Esophagus squamous epithelium (tissue), 5 donors: ENCODE results near the gene FGD4. TPM values are rescaled to one million over a fixed set of nuclear protein-coding genes. Genes with fewer than 3 reads are reported as not detected.

ENCODE experiments used
- DNase-seq: peaks from one replicate; lab custom pipeline; 2025; lab: John Stamatoyannopoulos, UW
- H3K27ac ChIP-seq, 4 donors: fragments of 200-600 bp; sonication (generic); one replicate each; pipeline ENCODE4 v1.5.1; 2016 to 2019; ENCODE audit warnings: mild to moderate bottlenecking in 1 of 4
- H3K27me3 ChIP-seq, 4 donors: fragments of 200-600 bp; sonication (generic); 1 replicate in 3 of 4; 2 replicates in 1 of 4; pipeline versions ENCODE4 v1.5.1 to v1.6.0; 2017 to 2021; ENCODE audit warnings: antibody characterized with exemption in 1 of 4
- H3K36me3 ChIP-seq, 3 donors: fragments of 200-600 bp; sonication (generic); one replicate each; pipeline ENCODE4 v1.5.1; 2016 to 2019
- H3K4me1 ChIP-seq, 3 donors: fragments of 200-600 bp; sonication (generic); one replicate each; pipeline ENCODE4 v1.5.1; 2017 to 2019
- H3K4me3 ChIP-seq, 4 donors: fragments of 200-600 bp; sonication (generic); 1 replicate in 3 of 4; 2 replicates in 1 of 4; pipeline ENCODE4 v1.5.1; 2016 to 2019; ENCODE audit warnings: mild to moderate bottlenecking in 2 of 4, moderate library complexity in 1 of 4
- H3K9me3 ChIP-seq, 3 donors: fragments of 200-600 bp; sonication (generic); one replicate each; pipeline ENCODE4 v1.5.1; 2016 to 2019
- POLR2A ChIP-seq, 4 donors: fragments of 450-650 bp; IDR thresholded peaks; one replicate each; pipeline ENCODE4 v1.6.1; 2017; ENCODE audit warnings: antibody characterized with exemption in 4 of 4, mild to moderate bottlenecking in 4 of 4, moderate library complexity in 3 of 4
- WGBS, 2 donors: methylation state at CpG; one replicate each; pipeline ENCODE4 v1.1.5; 2018; 5-methylcytosine and 5-hydroxymethylcytosine counted together
- intact Hi-C: fragments of 100-400 bp; cut with DNase I; formaldehyde crosslinking; loops from one replicate; pipeline ENCODE4 v1.15.0; 2022
- total RNA-seq, 4 donors: library from RNA; depleted of rRNA; stranded (reverse); fragments of >200 nt; gene quantifications; one replicate each; pipeline ENCODE4 v1.1.0, GENCODE V29; 2016
- TF ChIP-seq, protein P1 (sequence below), 6 experiments: fragments of 450-650 bp in 4 of 6; fragments of 200-600 bp in 2 of 6; sonication (generic) in 2 of 6; IDR thresholded peaks; one replicate each; pipeline ENCODE4 v1.5.1; 2016 to 2019; ENCODE audit warnings: antibody characterized with exemption in 6 of 6, mild to moderate bottlenecking in 4 of 6, moderate library complexity in 4 of 6
- donor health status: DM: yes; HTN: yes; CAD: no.

The FGD4 gene
- total RNA-seq, 4 donors from 2014 or later: 17.0 to 49.8 (median 25.6) TPM

DNA sequence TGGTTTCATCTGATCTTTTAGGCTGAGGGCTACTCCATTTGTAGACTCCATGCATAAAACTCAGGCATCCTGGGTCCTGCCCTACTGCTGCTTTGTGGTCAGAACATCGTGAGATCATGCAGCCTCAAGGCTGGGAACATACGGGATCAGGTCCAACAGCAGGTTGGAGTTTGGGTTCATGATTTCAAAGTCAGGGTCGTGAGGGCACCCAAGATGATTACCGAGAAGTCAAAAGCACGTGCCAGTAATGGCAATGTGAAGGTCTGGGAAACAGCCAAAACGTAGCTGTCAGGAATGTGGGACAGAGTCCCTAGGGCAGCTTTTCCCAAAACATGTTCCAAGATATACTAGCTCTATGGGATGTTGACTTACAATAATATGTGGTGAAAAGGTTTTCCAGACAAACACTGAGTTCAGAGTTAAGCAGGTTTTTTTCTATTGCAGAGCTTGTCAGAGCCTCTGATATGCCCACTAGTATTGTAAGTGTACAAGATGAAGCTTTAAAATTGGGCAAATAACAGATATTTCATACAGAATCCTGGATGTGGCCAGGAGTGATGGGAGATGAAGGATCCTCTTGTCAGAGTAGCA, 149.4 kb downstream of the FGD4 start:
- Histone ChIP-seq H3K4me1 (peaks cover 12 to 59% (median 13%) of the 10 kb centered on the region in 3 donors), H3K9me3 (no peaks in the 10 kb centered on the region), H3K27me3 (no peaks in the 10 kb centered on the region), H3K27ac (peak overlapping the region; percentile 37 to 77 (median 67)), H3K36me3 (no peaks in the 10 kb centered on the region), H3K4me3 (peak overlapping the region in 1 of 4 donors; percentile 21)
- DNase-seq: no peak
- 30 to 40% methylated on average over 3 to 6 of the region's 6 CpGs for WGBS, 2 donors
- TF ChIP-seq, protein P1, sequence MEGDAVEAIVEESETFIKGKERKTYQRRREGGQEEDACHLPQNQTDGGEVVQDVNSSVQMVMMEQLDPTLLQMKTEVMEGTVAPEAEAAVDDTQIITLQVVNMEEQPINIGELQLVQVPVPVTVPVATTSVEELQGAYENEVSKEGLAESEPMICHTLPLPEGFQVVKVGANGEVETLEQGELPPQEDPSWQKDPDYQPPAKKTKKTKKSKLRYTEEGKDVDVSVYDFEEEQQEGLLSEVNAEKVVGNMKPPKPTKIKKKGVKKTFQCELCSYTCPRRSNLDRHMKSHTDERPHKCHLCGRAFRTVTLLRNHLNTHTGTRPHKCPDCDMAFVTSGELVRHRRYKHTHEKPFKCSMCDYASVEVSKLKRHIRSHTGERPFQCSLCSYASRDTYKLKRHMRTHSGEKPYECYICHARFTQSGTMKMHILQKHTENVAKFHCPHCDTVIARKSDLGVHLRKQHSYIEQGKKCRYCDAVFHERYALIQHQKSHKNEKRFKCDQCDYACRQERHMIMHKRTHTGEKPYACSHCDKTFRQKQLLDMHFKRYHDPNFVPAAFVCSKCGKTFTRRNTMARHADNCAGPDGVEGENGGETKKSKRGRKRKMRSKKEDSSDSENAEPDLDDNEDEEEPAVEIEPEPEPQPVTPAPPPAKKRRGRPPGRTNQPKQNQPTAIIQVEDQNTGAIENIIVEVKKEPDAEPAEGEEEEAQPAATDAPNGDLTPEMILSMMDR (IDR thresholded peaks at IDR 0.05): no peak
- no peak for TF ChIP-seq POLR2A (IDR thresholded peaks at IDR 0.05)
- intact Hi-C loops: no loop called here

DNA sequence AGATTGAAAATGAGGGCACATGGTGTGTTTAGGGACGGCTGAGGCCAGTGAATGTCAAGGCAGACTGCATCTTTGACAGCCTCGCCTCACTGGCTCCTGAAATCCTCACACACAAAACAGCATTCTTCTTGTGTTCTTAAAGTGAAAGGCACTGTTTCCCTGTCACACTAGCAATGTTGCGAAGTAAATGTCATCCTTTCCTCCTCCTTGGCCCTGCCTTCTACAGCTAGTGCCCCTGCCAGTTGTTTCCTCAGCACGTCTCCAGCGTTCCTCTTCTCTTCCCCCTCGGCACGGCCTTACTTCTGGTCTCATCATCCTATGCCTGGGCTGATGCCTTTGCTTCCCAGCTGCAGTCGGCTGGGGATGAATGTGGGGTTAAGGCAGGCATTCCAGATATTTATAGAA, 150.3 kb downstream of the FGD4 start:
- WGBS, 2 donors: 51 to 60% methylated on average over 8 of the region's 8 CpGs
- no peak for DNase-seq
- Histone ChIP-seq H3K9me3 (no peaks in the 10 kb centered on the region), H3K27ac (peak overlapping the region; percentile 37 to 77 (median 67)), H3K27me3 (no peaks in the 10 kb centered on the region), H3K4me3 (peak overlapping the region in 1 of 4 donors; percentile 21), H3K4me1 (peaks cover 12 to 58% (median 13%) of the 10 kb centered on the region in 3 donors), H3K36me3 (no peaks in the 10 kb centered on the region)
- intact Hi-C loops: no loop called here
- TF ChIP-seq, protein P1 (IDR thresholded peaks at IDR 0.05): no peak
- no peak for TF ChIP-seq POLR2A (IDR thresholded peaks at IDR 0.05)

DNA sequence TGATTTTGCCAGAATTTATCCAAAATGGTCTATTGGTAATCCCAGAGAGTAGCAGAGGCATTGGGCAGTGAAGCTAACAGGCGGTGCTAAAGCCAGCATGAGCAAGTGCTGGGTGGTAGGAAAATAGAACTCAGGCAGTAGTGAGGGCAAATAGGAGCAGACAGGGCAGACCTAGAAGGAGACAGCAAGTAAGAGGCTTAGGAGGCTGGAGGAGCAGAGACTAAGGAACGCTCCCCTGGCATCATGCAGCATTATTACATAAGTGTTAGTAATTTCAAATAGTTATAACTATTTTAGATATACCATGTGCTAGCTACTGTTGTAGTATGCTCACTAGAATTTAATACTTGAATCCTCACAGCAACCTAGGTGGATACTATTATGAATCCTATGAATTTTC, 151.7 kb downstream of the FGD4 start:
- TF ChIP-seq, protein P1 (IDR thresholded peaks at IDR 0.05): no peak
- TF ChIP-seq POLR2A (IDR thresholded peaks at IDR 0.05): no peak
- DNase-seq: no peak
- no peaks in the 10 kb centered on the region for H3K9me3 ChIP-seq
- no peak overlapping the region for H3K4me3 ChIP-seq
- 90 to 94% methylated on average over 2 of the region's 2 CpGs for WGBS, 2 donors
- H3K4me1 ChIP-seq: peaks cover 2 to 44% (median 8%) of the 10 kb centered on the region in 3 donors
- H3K27me3 ChIP-seq: no peaks in the 10 kb centered on the region
- H3K27ac ChIP-seq: no peak overlapping the region
- intact Hi-C loops: no loop called here
- no peaks in the 10 kb centered on the region for H3K36me3 ChIP-seq

DNA sequence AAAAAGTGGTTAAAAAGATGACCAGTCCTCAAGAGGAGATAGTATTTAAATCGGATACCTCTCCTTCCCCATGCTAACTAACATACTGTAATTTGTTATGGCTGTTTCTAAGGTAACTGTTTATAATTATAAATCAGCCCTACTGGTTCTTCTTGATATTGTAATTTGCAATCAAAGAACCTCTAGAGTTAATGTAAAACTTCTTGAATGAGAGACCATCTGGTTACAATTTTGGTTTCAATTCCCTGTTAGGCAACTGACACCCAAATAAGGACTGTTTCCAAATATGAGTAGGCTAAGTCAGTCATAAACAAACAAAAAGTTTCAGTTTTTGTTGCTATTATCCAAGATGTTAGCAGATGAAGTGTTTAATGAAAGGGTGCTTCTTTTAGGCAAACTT, 159.5 kb downstream of the FGD4 start:
- Histone ChIP-seq H3K36me3 (peaks cover 0 to 11% (median 0%) of the 10 kb centered on the region in 3 donors), H3K4me1 (peaks cover 6 to 43% (median 25%) of the 10 kb centered on the region in 3 donors), H3K27ac (peak overlapping the region in 3 of 4 donors; percentile 53 to 64 (median 62)), H3K27me3 (no peaks in the 10 kb centered on the region), H3K9me3 (no peaks in the 10 kb centered on the region), H3K4me3 (peak overlapping the region in 1 of 4 donors; percentile 33)
- no peak for DNase-seq
- 30 to 56% methylated on average over 1 of the region's 1 CpG for WGBS, 2 donors
- TF ChIP-seq, protein P1 (IDR thresholded peaks at IDR 0.05): no peak
- TF ChIP-seq POLR2A (IDR thresholded peaks at IDR 0.05): no peak
- intact Hi-C loops: no loop called here

DNA sequence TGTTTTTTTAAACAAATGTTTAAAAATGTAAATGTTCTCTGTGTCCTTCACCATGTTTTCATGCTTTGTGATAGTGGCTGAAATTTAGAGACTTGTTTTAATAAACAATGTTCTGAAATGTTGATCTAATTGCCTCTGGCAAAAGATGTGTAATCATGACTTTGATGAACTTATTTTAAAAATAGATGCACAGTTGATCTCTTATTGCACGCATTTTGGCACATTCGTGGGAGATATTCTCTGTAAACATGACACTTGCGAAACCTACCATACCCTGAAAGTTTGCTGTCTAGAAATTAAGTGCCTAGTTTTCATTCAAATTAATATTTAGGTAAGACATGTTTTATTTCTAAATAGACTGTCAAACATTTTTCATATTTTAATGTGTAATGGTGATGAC, 160.1 kb downstream of the FGD4 start:
- Histone ChIP-seq H3K36me3 (peaks cover 0 to 15% (median 5%) of the 10 kb centered on the region in 3 donors), H3K27me3 (no peaks in the 10 kb centered on the region), H3K4me1 (peaks cover 6 to 43% (median 25%) of the 10 kb centered on the region in 3 donors), H3K4me3 (peak overlapping the region in 1 of 4 donors; percentile 33), H3K27ac (peak overlapping the region in 3 of 4 donors; percentile 53 to 64 (median 62)), H3K9me3 (no peaks in the 10 kb centered on the region)
- TF ChIP-seq POLR2A (IDR thresholded peaks at IDR 0.05): no peak
- TF ChIP-seq, protein P1 (IDR thresholded peaks at IDR 0.05): no peak
- 23 to 28% methylated on average over 3 of the region's 3 CpGs for WGBS, 2 donors
- no peak for DNase-seq
- intact Hi-C loops: no loop called here
